Left lung (tissue), 10 donors: ENCODE data around the gene BDKRB2. TPM values are rescaled to one million over a fixed set of nuclear protein-coding genes. Genes with fewer than 3 reads are reported as not detected.

Experiments used
- ATAC-seq: fragments of 200-7000 bp; cut with Tn5 transposase; one replicate; pipeline ENCODE4 v1.9.1; 2020; ENCODE audit warnings: moderate library complexity
- DNase-seq, 4 donors: peaks; one replicate each; pipeline ENCODE4 v3.0.0-alpha.2; 2013 to 2020
- H3K27ac ChIP-seq, 2 donors: fragments of 200-600 bp; sonication (generic) in 1 of 2; one replicate each; pipeline versions ENCODE4 v1.5.0 to v1.8.0; 2020 to 2021
- H3K27me3 ChIP-seq, 2 donors: fragments of 200-600 bp; sonication (generic) in 1 of 2; one replicate each; pipeline versions ENCODE4 v1.5.0 to v1.8.0; 2020 to 2021
- H3K36me3 ChIP-seq, 2 donors: fragments of 200-600 bp; sonication (generic) in 1 of 2; one replicate each; pipeline versions ENCODE4 v1.5.0 to v1.8.0; 2020 to 2021
- H3K4me1 ChIP-seq, 2 donors: fragments of 200-600 bp; one replicate each; pipeline ENCODE4 v1.8.0; 2021
- H3K4me3 ChIP-seq, 2 donors: fragments of 200-600 bp; sonication (generic) in 1 of 2; one replicate each; pipeline versions ENCODE4 v1.5.0 to v1.8.0; 2020 to 2021; ENCODE audit warnings: mild to moderate bottlenecking in 1 of 2
- H3K9me3 ChIP-seq, 2 donors: fragments of 200-600 bp; sonication (generic) in 1 of 2; one replicate each; pipeline versions ENCODE4 v1.5.0 to v1.8.0; 2020 to 2021
- CTCF ChIP-seq, 2 donors: fragments of 200-600 bp; sonication (generic) in 1 of 2; IDR thresholded peaks; one replicate each; pipeline versions ENCODE4 v1.5.0 to v1.8.0; 2021; ENCODE audit warnings: antibody characterized with exemption in 2 of 2
- intact Hi-C, 2 donors: fragments of 100-400 bp; cut with DNase I; formaldehyde crosslinking; loops; one replicate each; pipeline versions ENCODE4 v1.11.2 to v1.14.2; 2022
- polyA plus RNA-seq, 6 donors: library from polyadenylated mRNA; unstranded; fragments of 120-200 nt; gene quantifications; one replicate each; pipeline ENCODE4 v1.2.1, GENCODE V29; 2013; ENCODE audit not compliant: insufficient read length in 6 of 6
- total RNA-seq, 2 donors: library from RNA; stranded (reverse); fragmentation: NEBNext Ultra II Directional; extraction: Animal tissue kit (Norgen Biotek cat#: 25700); gene quantifications; one replicate each; pipeline ENCODE4 v1.2.1, GENCODE V29; 2021
- donor health status: DM: no; HTN: yes; CAD: no.
- donor health status: DM: no; HTN: no; CAD: no.

The BDKRB2 gene
- total and polyA plus RNA-seq, 8 donors, result 0.80 to 1.9 (median 1.2) TPM

GRCh38 chr14:96182546-96182945 lies 22.1 kb upstream of the BDKRB2 start:
- Histone ChIP-seq H3K4me3 (no peak overlapping the region), H3K27ac (no peak overlapping the region), H3K9me3 (no peaks in the 10 kb centered on the region), H3K36me3 (no peaks in the 10 kb centered on the region), H3K4me1 (peaks cover 0 to 3% of the 10 kb centered on the region in 2 donors), H3K27me3 (no peaks in the 10 kb centered on the region)
- DNase-seq (no peak), ATAC-seq (no peak)
- no peak for TF ChIP-seq CTCF (IDR thresholded peaks at IDR 0.05)
- intact Hi-C loops, result no loop called here

GRCh38 chr14:96184737-96185136 lies 19.9 kb upstream of the BDKRB2 start:
- Histone ChIP-seq H3K4me1 (no peaks in the 10 kb centered on the region), H3K36me3 (no peaks in the 10 kb centered on the region), H3K27me3 (no peaks in the 10 kb centered on the region), H3K27ac (no peak overlapping the region), H3K9me3 (no peaks in the 10 kb centered on the region), H3K4me3 (no peak overlapping the region)
- ATAC-seq (no peak), DNase-seq (no peak)
- intact Hi-C loops, result no loop called here
- TF ChIP-seq CTCF (IDR thresholded peaks at IDR 0.05), result no peak

GRCh38 chr14:96187216-96188031 lies 17.2 kb upstream of the BDKRB2 start:
- Histone ChIP-seq H3K4me1 (no peaks in the 10 kb centered on the region), H3K27ac (no peak overlapping the region), H3K27me3 (peaks cover 0 to 3% of the 10 kb centered on the region in 2 donors), H3K4me3 (no peak overlapping the region), H3K9me3 (no peaks in the 10 kb centered on the region), H3K36me3 (no peaks in the 10 kb centered on the region)
- no peak for ATAC-seq
- DNase-seq, result no peak
- no peak for TF ChIP-seq CTCF (IDR thresholded peaks at IDR 0.05)
- intact Hi-C loops, result no loop called here

- Histone ChIP-seq H3K9me3 (no peaks in the 10 kb centered on the region), H3K36me3 (no peaks in the 10 kb centered on the region), H3K4me1 (no peaks in the 10 kb centered on the region), H3K27ac (no peak overlapping the region), H3K27me3 (peaks cover 0 to 8% of the 10 kb centered on the region in 2 donors), H3K4me3 (no peak overlapping the region)
- no peak for TF ChIP-seq CTCF (IDR thresholded peaks at IDR 0.05)
- DNase-seq (peak in 1 of 4 donors; percentile 67), ATAC-seq (peak; percentile 79)
- intact Hi-C loops, result no loop called here
Observed at GRCh38 chr14:96189281-96189711, 15.3 kb upstream of the BDKRB2 start.

- DNase-seq (no peak), ATAC-seq (no peak)
- Histone ChIP-seq H3K4me3 (no peak overlapping the region), H3K9me3 (no peaks in the 10 kb centered on the region), H3K27me3 (peaks cover 0 to 8% of the 10 kb centered on the region in 2 donors), H3K27ac (no peak overlapping the region), H3K4me1 (no peaks in the 10 kb centered on the region), H3K36me3 (no peaks in the 10 kb centered on the region)
- intact Hi-C loops, result no loop called here
- TF ChIP-seq CTCF (IDR thresholded peaks at IDR 0.05), result no peak
Observed at GRCh38 chr14:96191353-96191752, 13.3 kb upstream of the BDKRB2 start.
